AG04450 (cell line): ENCODE results near the gene OSBP2. TPM values are rescaled to one million over a fixed set of nuclear protein-coding genes. Genes with fewer than 3 reads are reported as not detected.
"Not testable (repeated sequence)": the region's sequence is repeated elsewhere in the genome, so short reads cannot be mapped to it uniquely, and the experiment has no call there.

Experiments used
- CTCF ChIA-PET: fragments of 300-600, 350-600 bp; formaldehyde crosslinking; extraction: SDS; loops from one replicate; lab custom pipeline; 2022; ENCODE audit warnings: antibody characterized with exemption, inconsistent platforms; lab: Charles Lee
- POLR2A ChIA-PET: fragments of 350-600 bp; formaldehyde crosslinking; extraction: SDS; loops from one replicate; lab custom pipeline; 2021; ENCODE audit warnings: antibody characterized with exemption, inconsistent platforms; lab: Yijun Ruan, JAX
- DNase-seq: peaks from one replicate; pipeline ENCODE4 v3.0.0-alpha.2; 2011; ENCODE audit warnings: low read depth, low spot score
- H3K27ac ChIP-seq: one replicate; pipeline ENCODE4 v1.5.1; 2012; ENCODE audit warnings: low read depth, low read length, control low read depth
- H3K27me3 ChIP-seq: one replicate; pipeline ENCODE4 v1.6.0; 2012; ENCODE audit warnings: low read length; ENCODE audit not compliant: control insufficient read depth, insufficient read depth
- H3K4me3 ChIP-seq: 2 replicates; pipeline ENCODE4 v1.5.1; 2011; ENCODE audit warnings: mild to moderate bottlenecking, low read depth, low read length, control low read depth
- H3K9me3 ChIP-seq: 2 replicates; pipeline ENCODE4 v1.5.1; 2012; ENCODE audit warnings: low read length; ENCODE audit not compliant: control insufficient read depth, insufficient read depth
- polyA plus RNA-seq: library from polyadenylated mRNA; depleted of rRNA; stranded (reverse); fragments of >200 nt; gene quantifications from 2 replicates; pipeline ENCODE4 v1.2.3, GENCODE V29; 2011
- TF ChIP-seq, protein P1 (sequence below): IDR thresholded peaks from 2 replicates; pipeline ENCODE4 v1.5.1; 2011; ENCODE audit warnings: low read depth, low read length, control low read depth, inconsistent platforms

Gene OSBP2
- polyA plus RNA-seq, 1 experiment: 1.8 TPM

DNA sequence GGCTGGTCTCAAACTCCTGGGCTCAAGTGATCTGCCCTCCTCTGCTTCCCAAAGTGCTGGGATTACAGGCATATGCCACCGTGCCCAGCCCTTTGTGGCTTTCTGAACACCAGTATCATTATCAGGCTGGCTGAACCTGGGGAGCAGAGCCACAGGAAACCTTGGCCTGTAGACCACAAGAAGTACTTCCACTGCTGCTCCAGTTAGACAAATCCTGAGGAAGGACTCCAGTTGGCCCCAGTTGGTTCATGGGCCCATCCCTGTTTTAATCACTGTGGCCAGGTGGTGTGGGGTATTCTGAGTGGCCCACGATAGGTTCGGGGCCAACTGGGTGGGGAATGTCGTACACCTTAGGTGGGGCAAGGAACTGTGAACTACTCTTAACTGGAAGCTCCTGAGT is 21.5 kb upstream of the OSBP2 start:
- TF ChIP-seq, protein P1, sequence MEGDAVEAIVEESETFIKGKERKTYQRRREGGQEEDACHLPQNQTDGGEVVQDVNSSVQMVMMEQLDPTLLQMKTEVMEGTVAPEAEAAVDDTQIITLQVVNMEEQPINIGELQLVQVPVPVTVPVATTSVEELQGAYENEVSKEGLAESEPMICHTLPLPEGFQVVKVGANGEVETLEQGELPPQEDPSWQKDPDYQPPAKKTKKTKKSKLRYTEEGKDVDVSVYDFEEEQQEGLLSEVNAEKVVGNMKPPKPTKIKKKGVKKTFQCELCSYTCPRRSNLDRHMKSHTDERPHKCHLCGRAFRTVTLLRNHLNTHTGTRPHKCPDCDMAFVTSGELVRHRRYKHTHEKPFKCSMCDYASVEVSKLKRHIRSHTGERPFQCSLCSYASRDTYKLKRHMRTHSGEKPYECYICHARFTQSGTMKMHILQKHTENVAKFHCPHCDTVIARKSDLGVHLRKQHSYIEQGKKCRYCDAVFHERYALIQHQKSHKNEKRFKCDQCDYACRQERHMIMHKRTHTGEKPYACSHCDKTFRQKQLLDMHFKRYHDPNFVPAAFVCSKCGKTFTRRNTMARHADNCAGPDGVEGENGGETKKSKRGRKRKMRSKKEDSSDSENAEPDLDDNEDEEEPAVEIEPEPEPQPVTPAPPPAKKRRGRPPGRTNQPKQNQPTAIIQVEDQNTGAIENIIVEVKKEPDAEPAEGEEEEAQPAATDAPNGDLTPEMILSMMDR: no peak
- no peak overlapping the region for H3K4me3 ChIP-seq
- CTCF ChIA-PET: interaction anchor here (1.2 kb wide), 1 partner anchor 38 kb away, joined by 3 read pairs; no protein-coding TSS in a partner anchor
- peaks cover 7% of the 10 kb centered on the region for H3K27me3 ChIP-seq
- H3K27ac ChIP-seq: no peak overlapping the region
- POLR2A ChIA-PET: no interaction called here
- no peaks in the 10 kb centered on the region; the same call in 1 of the 2 replicates for H3K9me3 ChIP-seq
- no peak for DNase-seq

DNA sequence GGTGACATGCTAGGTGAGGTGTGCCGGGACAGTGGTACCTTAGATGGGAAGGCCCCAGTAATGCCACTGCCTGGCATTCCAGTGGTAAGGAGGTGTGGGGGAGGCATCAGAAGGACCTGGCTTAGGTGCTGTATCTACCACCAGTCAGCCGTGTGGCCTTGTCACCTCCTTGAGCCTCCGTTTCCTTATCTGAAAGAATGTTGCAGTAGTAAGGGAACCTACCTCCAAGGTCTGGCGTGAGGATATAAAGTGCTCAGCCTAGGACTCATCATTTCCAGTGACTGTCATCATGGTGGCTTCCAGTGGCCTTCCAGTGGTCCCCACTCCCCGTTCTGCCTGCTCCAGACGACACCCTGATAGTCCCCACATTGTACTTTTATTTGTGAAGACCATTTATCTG is 20.2 kb upstream of the OSBP2 start:
- no peak for DNase-seq
- Histone ChIP-seq H3K4me3 (no peak overlapping the region), H3K27ac (no peak overlapping the region), H3K9me3 (no peaks in the 10 kb centered on the region), H3K27me3 (peaks cover 7% of the 10 kb centered on the region)
- POLR2A ChIA-PET: no interaction called here
- CTCF ChIA-PET: interaction anchor here (1.0 kb wide), 1 partner anchor 80 kb away, joined by 3 read pairs; no protein-coding TSS in a partner anchor
- TF ChIP-seq, protein P1: no peak

DNA sequence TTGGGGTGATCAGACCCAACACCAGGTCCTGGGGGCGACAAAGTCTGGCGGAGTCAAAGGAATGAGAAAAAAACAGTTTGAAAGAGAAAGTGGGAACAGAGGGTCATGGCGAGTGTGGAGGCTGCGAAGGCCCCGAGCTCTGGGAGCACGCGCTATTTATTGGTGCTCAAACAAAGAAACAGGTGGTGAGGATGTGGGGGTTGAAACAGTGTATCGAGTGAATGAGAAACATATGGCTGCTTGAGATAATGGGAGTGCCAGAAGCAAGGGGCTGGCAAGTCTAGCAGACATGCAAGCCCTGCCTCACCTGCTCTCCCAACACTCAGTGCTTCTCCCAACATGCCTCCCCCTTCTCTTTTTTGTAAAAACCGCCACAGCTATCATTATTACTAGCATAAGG is 19.2 kb upstream of the OSBP2 start:
- TF ChIP-seq, protein P1: no peak
- Histone ChIP-seq H3K27ac (no peak overlapping the region), H3K27me3 (peaks cover 7% of the 10 kb centered on the region), H3K9me3 (no peaks in the 10 kb centered on the region), H3K4me3 (no peak overlapping the region)
- ChIA-PET POLR2A (no interaction called here), CTCF (no interaction called here)
- no peak for DNase-seq

DNA sequence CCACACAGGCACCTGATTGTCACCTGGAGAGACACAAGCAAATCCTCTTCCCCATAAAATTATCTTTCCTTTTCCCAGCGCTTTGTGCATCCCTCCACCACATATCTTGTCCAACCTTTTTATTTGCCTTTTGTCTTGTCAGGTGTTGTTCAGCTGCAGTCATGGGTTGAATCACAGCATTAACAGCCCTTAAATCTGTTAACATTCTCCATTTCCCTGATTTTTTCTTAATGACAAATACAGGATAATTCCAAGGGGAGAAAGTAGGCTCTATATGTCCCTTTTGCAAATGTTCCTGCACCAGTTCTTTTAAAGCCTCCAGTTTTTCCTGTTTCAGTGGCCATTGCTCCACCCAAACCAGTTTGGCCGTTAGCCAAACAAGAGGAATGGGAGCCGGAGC is 18.1 kb upstream of the OSBP2 start:
- DNase-seq, POLR2A ChIA-PET, H3K9me3 ChIP-seq, CTCF ChIA-PET, H3K27ac ChIP-seq, H3K27me3 ChIP-seq, H3K4me3 ChIP-seq: not testable (repeated sequence)

DNA sequence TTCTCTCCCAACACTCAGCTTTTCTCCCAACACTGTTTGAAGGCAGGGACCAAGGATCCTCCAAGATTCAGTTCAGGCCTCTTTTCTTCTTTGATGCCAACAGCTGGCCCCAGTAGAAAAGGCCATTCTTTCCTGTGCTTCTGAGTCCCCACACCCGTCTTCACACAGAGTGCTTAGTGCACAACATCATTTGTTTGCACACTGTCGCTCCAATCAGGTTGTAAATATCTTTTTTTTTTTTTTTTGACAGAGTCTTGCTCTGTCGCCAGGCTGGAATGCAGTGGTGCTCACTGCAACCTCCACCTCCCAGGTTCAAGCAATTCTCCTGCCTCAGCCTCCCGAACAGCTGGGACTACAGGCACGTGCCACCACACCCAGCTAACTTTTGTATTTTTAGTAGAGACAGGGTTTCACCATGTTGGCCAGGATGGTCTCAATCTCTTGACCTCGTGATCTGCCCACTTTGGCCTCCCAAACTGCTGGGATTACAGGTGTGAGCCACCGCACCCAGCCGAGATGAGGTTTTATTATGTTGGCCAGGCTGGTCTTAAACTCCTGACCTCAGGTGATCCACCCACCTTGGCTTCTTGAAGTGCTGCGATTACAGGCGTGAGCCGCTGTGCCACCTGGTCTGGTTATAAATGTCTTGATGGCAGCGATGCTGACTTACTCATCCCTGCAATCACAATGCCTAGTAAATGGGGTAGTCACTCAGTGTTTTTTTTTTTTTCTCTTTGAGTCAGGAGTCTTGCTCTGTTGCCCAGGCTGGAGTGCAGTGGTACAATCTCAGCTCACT is 14.6 kb upstream of the OSBP2 start:
- H3K27me3 ChIP-seq, CTCF ChIA-PET, H3K27ac ChIP-seq, POLR2A ChIA-PET, DNase-seq, H3K9me3 ChIP-seq, H3K4me3 ChIP-seq: not testable (repeated sequence)

DNA sequence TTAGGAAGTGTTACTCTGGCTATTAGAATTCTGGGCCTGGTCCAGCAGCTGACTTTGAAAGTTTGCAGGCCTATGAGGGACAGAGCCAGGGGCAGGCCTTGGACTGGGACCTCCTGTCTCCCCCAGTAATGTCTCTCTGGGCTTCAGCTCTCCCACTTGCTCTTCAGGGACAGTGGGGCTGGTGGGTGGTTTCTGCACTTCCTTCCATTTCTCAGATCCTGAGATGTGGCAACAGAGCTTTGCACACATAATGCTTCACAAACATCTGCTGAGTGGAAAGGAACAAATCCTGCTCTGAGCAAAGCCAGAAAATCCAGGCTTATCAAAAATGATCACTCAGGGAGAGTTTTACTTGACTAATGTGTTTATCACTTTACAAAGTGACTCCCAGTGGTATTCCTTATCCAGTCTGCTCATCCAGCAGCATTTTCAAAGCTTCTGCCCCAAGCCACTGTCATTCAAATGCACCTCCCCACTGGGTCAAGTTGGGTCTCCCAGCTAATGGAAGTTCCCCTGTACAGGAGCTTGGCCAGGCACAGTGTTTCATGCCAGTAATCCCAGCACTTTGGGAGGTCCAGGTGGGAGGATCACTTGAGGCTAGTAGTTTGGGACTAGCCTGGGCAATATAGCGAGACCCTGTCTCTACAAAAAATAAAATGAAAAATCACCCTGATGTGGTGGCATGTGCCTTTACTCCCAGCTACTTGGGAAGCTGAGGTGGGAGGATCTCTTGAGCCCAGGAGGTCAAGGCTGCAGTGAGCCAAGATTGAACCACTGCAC is 13.5 kb upstream of the OSBP2 start:
- DNase-seq: no peak
- no peak overlapping the region for H3K4me3 ChIP-seq
- CTCF ChIA-PET: interaction anchor here (1.0 kb wide), 1 partner anchor 46 kb away, joined by 3 read pairs; no protein-coding TSS in a partner anchor
- POLR2A ChIA-PET: no interaction called here
- H3K27ac ChIP-seq: no peak overlapping the region
- H3K9me3 ChIP-seq: no peaks in the 10 kb centered on the region
- peaks cover 5% of the 10 kb centered on the region for H3K27me3 ChIP-seq
- TF ChIP-seq, protein P1: no peak
